ENCODE measurements around the gene GPRIN1.
"Not testable (repeated sequence)": the region's sequence is repeated elsewhere in the genome, so short reads cannot be mapped to it uniquely, and the experiment has no call there.

GRCh38 chr5:176591667-176592066, 18.3 kb downstream of the GPRIN1 start:
- TF ChIP-seq ZNF629 (tag by site-specific recombination; IDR thresholded peaks at IDR 0.05); CTCF (tag by site-specific recombination; IDR thresholded peaks at IDR 0.05); ELK4 (IDR thresholded peaks at IDR 0.05; ENCODE audit: borderline replicate concordance, low read depth, low read length); ZNF449 (tag by site-specific recombination; IDR thresholded peaks at IDR 0.05); ZNF121 (tag by site-specific recombination; IDR thresholded peaks at IDR 0.05); TRIM28 (IDR thresholded peaks at IDR 0.05; ENCODE audit: borderline replicate concordance, low read length); ZNF362 (tag by site-specific recombination; IDR thresholded peaks at IDR 0.05); PRDM10 (tag by site-specific recombination; IDR thresholded peaks at IDR 0.05); ATF2 (tag by site-specific recombination; IDR thresholded peaks at IDR 0.05; ENCODE audit: low read depth); GFI1B (tag by site-specific recombination; IDR thresholded peaks at IDR 0.05); AEBP2 (tag by site-specific recombination; IDR thresholded peaks at IDR 0.05; ENCODE audit: borderline replicate concordance); TSHZ1 (tag by site-specific recombination; IDR thresholded peaks at IDR 0.05; ENCODE audit: borderline replicate concordance): not testable (repeated sequence)
- TF ChIP-seq ZNF175 (tag by site-specific recombination; IDR thresholded peaks at IDR 0.05) (peak; percentile 99; the same call in 1 of the 2 replicates), ZNF202 (tag by site-specific recombination; IDR thresholded peaks at IDR 0.05; ENCODE audit: borderline replicate concordance) (peak; percentile 98)
